Renal pelvis (tissue), 12 donors: ENCODE results near the gene PRDM10. TPM values are rescaled to one million over a fixed set of nuclear protein-coding genes. Genes with fewer than 3 reads are reported as not detected.
"Not testable (repeated sequence)": the region's sequence is repeated elsewhere in the genome, so short reads cannot be mapped to it uniquely, and the experiment has no call there.

Experiments
- DNase-seq: peaks from one replicate; pipeline ENCODE4 v3.0.0-alpha.2; 2013
- long read RNA-seq, 16 experiments: transcript quantifications; one replicate each; lab custom pipeline, GENCODE V29; 2026
- polyA plus RNA-seq, 3 donors: library from polyadenylated mRNA; unstranded; fragments of 120-200 nt; gene quantifications; one replicate each; pipeline ENCODE4 v1.2.1, GENCODE V29; 2013; ENCODE audit not compliant: insufficient read length in 3 of 3

Gene PRDM10, protein sequence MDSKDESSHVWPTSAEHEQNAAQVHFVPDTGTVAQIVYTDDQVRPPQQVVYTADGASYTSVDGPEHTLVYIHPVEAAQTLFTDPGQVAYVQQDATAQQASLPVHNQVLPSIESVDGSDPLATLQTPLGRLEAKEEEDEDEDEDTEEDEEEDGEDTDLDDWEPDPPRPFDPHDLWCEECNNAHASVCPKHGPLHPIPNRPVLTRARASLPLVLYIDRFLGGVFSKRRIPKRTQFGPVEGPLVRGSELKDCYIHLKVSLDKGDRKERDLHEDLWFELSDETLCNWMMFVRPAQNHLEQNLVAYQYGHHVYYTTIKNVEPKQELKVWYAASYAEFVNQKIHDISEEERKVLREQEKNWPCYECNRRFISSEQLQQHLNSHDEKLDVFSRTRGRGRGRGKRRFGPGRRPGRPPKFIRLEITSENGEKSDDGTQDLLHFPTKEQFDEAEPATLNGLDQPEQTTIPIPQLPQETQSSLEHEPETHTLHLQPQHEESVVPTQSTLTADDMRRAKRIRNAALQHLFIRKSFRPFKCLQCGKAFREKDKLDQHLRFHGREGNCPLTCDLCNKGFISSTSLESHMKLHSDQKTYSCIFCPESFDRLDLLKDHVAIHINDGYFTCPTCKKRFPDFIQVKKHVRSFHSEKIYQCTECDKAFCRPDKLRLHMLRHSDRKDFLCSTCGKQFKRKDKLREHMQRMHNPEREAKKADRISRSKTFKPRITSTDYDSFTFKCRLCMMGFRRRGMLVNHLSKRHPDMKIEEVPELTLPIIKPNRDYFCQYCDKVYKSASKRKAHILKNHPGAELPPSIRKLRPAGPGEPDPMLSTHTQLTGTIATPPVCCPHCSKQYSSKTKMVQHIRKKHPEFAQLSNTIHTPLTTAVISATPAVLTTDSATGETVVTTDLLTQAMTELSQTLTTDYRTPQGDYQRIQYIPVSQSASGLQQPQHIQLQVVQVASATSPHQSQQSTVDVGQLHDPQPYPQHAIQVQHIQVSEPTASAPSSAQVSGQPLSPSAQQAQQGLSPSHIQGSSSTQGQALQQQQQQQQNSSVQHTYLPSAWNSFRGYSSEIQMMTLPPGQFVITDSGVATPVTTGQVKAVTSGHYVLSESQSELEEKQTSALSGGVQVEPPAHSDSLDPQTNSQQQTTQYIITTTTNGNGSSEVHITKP
- 10 to 100 TPM in 2 of 3 donors, 1 to 10 TPM in 1; 8.6 to 11.0 (median 10.3) TPM for polyA plus RNA-seq
- long read RNA-seq, donor 1, result 0 reads
- long read RNA-seq, donor 2, result 0 reads
- long read RNA-seq, donor 3, result 0 reads
- long read RNA-seq, donor 4, result 0 reads
- long read RNA-seq, donor 5, result 0 reads
- long read RNA-seq, donor 6, result 0 reads
- long read RNA-seq, donor 7, result 0 reads
- long read RNA-seq, donor 8, result 0 reads
- long read RNA-seq, donor 9, full-length matches to known transcripts, result 1 of 1 reads
- long read RNA-seq, donor 9, partial matches to known transcripts, result 0 of 1 reads
- long read RNA-seq, donor 9, other reads (novel, unspliced or antisense), result 0 of 1 reads
- long read RNA-seq, donor 10, result 0 reads
- long read RNA-seq, donor 11, result 0 reads
- long read RNA-seq, donor 12, result 0 reads
- long read RNA-seq, donor 13, partial matches to known transcripts, result 1,023 of 1,029 reads
- long read RNA-seq, donor 13, other reads (novel, unspliced or antisense), result 6 of 1,029 reads
- long read RNA-seq, donor 14, result 0 reads
- long read RNA-seq, donor 15, result 0 reads
- long read RNA-seq, donor 16, result 0 reads

DNA sequence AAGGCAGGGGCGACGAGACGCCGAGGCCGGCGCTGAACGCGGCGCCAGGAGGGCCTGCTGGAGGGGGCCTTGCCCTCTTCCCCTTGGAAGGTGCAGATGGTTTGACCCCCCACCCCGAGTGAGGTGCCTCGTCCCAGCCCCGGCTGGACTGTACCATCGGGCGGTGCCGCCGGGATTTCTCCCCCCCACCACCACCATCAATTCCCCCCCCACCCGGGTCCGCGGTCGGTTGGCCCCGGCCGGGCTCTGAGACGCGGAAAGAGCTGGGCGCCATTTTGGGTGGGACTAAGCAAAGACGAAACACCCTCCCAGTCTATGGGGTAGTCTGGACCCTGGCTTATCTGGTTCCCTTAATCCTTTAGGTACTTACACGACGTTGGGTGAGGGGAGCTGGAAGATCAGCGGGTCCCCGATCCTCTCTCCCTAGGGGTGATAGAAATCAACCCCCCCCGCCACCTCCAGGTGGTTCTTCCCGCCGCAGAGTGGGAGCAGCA, at the start of gene PRDM10:
TSS of gene PRDM10 (minus strand) at position 484 of the 494 bp plus-strand sequence. CDS start 41,871 bp downstream, outside the sequence.
- DNase-seq, result peak; percentile 93

DNA sequence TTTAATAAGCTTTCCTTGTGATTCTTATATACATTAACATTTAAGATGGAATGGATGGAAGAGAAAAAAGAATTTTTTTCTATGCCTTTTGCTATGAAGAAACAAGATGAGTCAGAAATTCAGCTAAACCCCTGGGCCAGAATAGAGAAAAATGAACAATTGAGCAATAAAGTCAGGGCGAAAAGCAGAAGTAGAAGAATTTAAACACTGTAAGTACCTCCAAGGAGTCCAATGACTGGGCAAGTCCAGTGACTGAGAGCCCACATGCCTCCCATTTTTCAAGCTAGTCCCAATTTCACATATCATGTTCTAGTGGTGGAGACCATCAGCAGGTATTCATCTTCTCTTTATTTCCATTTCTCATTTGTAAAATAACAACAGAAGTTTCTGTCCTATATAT, 48.4 kb upstream of the PRDM10 start:
- no peak for DNase-seq

DNA sequence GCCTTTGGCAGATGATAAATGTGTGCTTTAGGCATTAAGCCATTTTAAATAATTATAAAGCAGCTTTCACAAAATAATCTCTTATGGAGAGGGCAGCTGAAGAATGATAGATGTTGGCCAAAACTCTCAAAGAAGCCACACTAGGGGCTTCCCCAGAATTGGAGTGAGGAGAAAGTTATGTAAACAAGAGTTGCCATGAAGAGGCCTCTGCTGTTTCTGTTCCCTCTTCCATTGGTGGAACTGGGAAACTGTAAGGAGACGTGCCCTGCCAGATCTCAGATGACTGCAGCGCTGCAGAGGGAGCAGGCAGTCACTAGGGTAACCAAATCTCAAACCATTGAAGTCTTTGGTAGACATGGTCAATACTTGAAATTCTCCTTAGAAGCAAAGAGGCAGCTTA, 47.6 kb upstream of the PRDM10 start:
- DNase-seq, result no peak

DNA sequence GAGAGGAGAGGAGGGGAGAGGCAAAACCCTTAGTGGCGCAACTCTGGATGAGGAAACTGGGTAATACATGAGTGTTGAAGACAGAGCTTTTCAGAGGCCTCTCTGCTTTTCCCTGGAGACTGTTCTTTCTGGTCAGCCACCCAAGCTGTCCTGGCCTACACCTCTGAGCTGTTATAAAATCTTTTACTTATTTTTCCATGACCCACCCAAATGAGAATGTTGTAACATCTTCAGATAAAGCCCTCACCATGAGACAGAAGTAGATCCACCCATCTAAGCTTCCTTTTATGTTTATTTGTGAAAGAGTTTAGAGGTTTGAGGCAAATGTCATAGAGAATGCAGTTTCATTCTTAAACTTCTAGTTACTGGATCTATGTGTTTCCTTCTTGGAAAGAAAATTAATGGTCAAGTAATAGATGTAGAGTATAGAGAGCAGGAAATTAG, 46.7 kb upstream of the PRDM10 start:
- DNase-seq, result no peak

DNA sequence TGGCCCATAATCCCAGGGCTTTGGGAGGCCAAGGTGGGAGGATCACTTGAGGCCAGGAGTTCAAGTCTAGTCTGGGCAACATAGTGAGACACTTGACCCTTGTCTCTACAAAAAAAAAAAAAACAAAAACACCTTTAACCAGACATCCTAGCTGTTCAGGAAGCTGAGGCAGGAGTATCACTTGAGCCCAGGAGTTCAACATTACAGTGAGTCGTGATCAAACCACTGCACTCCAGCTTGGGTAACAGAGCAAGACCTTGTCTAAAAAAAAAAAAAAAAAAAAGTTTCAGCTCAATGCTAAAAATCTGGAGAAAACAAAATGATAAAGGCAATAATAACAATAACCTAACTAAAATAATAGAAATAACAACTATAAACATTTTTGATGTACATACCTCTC, 44.5 kb upstream of the PRDM10 start:
- DNase-seq, result no peak

DNA sequence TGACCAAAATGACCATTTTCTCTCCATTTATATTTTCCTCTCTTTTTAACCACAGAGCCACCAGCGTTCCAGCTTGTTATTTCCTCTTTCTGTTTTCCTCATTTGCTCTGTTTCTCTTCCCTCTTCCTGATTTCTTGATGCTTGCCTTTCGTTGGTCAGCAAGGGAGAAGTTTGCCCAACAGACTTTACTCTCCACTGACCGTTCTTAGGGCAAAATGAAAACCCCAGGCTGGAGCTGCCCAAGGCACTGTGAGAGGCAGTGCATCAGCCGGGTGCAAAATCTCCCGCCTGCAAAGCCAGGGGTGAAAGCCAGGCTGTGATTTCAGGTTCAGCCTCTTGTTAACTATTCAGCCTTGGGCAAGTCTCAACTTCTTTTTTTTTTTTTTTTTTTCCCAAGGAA, 40.9 kb upstream of the PRDM10 start:
- DNase-seq, result no peak

DNA sequence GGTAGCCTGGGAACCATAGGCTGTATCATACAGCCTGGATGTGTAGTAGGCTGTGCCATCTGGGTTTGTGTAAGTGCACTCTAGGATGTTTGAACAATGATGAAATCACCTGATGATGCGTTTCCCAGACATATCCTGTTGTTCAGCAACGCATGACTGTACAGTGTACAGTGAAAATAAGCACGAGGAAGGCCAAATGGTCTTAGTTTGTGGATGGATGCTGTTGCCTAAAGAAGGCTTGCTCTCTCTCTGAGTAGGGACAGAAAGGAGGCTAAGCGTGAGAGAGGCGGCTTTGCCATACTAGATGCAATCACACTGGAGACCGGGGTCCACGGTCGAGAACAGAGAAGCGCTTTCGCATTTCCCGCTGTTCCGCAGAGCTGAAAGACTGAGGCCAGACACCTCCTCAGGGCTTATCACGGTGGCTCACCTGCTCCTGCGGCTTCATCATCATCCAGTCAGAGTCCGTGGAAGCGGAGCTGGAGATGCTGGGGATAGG, 39.5 kb upstream of the PRDM10 start:
- no peak for DNase-seq

DNA sequence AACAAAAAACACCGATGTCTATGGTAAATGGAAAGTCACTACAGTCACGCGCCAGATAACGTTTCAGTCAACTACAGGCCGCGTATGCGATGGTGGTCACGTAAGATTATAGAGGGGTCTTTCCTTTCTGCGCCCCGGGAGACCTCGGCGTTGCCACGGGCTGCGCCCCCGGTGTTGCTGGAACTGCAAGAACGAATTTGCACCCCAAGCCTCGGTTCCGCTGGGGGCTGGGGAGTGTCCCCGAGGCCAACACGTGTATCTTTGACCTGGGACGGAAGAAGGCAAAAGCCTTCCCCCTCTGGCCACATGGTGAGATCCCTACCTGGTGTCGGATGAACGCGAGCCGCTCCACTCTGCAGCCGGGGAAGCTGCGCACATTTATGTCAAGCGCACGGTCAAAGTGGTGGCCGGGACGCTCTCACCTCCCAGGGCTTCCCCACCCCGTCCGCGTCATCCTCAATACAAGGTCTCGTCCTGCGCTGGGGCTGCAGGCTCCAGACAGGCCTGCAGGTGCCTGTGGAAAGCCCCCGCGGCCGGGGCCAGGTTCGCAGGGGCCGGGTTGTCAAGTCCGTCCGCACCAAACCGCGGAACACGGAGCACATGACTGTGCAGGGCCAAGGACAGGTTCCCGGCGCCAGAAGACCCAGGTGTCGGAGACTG, 37.8 kb upstream of the PRDM10 start:
- DNase-seq, result no peak

DNA sequence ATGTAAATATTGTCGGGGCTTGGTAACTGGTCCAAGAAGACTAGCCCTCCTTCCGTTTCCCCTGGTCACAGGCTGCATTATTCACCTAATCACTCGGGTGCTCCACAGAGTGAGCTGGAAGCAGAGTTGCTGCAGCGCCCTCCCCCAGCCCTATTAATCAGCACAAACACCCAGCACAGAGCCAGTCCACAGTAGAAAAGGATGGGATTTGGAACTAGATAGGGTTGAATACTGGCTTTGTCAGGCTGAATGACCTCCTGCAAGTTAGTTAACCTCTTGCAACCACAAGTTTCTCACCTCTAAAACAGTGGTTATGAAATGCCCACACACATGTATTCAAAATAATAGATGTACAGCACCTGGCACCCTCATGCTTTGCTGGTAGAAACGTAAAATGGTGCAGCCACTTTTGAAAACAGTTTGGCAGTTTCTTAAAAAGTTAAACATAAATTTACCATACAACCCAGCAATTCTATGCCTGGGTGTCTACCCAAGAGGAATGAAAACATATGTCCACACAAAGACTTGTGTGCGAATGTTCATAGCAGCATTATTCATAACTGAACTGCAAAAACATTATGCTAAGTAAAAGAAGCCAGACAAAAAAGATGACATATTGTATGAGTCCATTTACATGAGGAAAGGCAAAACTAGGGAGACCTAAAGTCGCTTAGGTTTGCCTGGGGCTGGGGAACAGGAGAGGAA, 35.4 kb upstream of the PRDM10 start:
- no peak for DNase-seq

DNA sequence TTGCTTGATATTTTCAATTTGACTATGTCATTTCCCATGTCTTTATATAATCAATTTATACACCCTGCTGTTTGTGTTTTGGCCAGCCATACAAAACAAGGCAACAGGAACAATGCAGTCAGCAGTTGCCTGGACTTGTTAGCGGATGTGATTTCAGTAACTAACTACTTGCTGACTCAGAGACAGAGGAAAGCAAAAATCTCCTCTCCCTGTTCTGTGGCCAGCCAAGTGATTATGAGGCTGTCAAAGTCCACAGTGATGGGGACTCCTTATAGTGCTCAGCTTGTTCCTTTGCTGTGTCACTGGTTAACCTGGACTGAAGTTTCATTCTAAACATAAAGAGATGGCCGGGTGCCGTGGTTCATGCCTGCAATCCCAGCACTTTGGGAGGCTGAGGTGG, 34.4 kb upstream of the PRDM10 start:
- DNase-seq, result no peak

DNA sequence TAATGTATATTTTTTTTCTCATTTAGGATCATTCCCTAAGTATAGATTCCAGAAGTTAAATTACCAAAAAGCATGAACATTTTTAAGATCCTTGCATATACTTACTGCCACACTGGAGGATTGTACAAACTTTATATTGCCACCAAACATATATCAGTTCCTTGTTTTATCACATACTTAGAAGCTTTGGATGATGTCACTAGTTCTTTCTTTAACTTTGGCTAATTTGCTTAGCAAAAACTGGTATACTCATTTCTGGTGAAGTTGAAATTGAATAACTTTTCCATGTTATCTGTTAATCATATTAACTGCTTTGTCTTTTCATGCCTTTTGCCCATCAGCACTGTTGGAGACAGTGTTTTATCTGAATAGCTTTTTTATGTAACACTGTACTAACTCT, 31.6 kb upstream of the PRDM10 start:
- no peak for DNase-seq

DNA sequence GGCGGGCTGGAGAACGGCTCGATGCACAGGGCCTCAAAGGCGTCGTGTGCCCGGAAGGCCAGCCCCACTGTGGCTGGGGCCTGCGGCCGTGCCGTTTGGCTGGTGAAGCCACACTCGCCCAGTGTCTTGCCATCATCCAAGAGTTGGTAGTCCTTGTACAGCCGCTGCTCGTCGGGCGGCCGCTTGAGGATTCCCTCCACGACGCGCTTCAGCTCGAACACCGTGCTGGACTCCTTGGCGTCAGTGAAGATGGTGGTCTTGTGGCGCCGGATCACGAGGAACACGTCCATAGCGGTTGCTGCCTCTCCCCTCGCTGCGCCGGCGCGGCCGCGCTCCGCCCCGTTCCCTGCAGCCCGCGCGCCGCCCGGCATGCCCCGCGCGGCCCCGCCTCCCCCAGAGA, 30.3 kb upstream of the PRDM10 start:
- DNase-seq, result no peak

DNA sequence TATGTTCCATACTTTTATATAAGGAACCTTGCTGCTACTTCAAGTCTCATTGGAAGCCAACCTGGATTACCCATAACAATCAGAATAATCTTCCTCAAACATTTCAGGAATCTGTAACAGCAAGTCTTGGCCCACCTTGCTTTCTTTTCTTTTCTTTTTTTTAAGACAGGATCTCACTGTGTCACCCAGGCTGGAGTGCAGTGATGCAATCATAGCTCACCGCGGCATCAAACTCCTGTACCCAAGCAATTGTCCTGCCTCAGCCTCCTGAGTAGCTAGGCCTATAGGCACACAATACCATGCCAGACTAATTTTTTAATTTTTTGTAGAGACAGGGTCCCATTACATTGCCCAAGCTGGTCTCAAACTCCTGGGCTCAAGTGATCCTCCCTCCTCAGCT, 29.3 kb upstream of the PRDM10 start:
- DNase-seq, result no peak

DNA sequence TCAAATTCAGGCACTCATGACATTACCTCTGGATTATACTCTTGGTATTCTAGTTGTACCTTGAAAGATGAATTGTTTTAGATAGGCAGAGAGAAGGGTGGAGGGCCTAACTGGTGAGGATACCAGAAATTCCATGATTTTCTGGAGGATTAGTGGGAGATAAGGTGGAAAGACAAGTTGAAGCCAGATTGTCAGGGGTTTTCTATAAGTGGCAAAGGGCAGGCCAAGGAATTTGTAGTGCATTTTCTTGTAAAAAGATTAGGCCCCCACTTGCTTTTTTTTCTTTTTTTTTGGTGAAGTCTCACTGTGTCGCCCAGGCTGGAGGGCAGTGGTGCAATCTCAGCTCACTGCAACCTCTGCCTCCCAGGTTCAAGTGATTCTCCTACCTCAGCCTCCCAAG, 28.4 kb upstream of the PRDM10 start:
- DNase-seq, result no peak

DNA sequence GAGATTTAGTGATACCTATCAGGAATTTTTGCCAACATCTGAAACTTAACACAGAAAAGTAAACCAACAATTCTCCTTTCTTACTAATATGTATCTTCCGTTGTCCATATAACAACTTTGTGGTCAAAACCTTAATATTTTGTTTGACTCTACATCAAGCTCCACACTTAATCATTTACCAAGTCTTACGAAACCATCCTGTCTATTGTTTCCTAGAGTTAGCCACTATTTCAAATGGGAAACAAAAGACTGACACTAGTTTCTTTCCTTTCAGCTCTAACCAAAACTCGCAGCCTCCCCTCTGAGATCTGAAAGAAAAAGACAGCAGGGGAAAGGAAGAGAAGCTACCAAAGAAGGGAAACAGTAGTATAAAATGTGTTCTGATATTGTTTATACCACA, 26.5 kb upstream of the PRDM10 start:
- no peak for DNase-seq

DNA sequence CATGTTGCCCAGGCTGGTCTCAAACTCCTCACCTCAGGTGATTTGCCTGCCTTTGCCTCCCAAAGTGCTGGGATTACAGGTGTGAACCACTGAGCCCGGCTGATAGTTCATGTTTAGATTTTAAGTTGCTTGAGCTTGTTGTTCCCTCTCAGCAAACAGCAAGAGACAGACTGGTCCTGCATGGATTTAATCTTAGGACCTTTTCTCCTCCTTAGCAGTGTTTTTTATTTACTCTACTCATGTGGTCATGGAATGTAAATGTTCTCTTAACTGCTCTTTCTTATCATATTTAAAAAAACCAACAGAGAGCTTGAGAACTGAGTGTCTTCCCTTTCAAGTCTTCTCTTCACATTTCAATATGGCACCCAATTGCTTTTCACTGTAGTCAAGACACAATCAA, 22.7 kb upstream of the PRDM10 start:
- no peak for DNase-seq

DNA sequence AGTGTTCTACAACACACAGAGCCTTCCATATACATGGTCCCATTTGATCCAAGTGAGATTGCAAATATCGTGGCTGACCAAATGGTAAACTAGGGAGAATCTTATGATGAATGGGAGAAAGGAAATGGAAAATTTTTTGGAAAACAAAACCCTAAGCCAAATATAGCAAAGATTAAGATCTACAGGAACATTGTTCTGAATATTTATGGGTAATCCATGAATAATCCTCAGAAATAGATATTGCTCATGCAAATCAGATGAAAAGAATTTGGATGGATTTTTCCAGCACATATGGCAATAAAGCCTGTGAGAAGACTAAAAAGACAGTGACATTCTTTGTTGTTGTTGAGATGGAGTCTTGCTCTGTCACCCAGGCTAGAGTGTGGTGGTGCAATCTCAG, 21.7 kb upstream of the PRDM10 start:
- DNase-seq, result no peak

DNA sequence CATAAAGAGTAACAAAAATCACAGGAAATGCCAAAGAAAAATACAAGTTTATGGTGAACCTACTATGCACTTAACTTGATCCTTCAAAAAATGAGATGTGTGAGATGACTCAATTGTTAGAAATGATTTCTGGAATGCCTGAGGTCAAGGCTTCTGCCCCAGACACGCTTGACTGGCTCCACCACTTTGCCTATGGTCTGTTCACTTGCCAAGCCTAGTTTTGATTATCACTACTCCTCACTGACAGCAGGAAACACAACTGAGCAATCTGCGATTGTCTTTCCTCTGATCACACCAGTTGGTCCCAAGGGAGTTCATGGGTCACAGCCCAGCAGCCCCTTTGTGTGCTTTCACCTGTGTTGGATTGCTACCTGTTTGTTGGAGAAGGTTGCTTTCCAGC, 20.6 kb upstream of the PRDM10 start:
- DNase-seq, result no peak

DNA sequence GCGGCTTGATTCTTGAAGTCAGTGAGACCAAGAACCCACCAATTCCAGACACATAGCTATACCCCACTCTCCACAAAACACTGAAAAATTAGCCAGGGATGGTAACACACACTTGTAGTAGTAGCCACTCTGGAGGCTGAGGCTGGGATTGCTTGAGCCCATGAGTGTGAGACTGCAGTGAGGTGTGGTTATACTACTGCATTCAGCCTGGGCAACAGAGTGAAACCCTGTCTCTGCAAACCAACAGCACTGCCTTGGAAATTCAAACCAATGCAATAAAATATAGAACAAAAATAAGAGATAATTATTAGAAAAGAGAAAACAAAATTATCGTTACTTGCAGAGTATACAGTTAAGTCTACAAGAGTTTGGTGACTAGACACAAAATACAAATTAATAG, 20.2 kb upstream of the PRDM10 start:
- no peak for DNase-seq

DNA sequence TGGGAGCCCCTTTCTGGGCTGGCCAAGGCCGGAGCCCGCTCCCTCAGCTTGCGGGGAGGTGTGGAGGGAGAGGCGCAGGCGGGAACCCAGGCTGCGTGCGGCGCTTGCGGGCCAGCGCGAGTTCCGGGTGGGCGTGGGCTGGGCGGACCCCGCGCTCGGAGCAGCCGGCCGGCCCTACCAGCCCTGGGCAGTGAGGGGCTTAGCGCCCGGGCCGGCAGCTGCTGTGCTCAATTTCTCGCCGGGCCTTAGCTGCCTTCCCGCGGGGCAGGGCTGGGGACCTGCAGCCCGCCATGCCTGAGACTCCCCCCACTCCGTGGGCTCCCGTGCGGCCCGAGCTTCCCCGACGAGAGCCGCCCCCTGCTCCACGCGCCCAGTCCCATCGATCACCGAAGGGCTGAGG, 19.0 kb upstream of the PRDM10 start:
- not testable (repeated sequence) for DNase-seq
